ENCODE measurements around the gene TMEM131L.
"Not testable (repeated sequence)": the region's sequence is repeated elsewhere in the genome, so short reads cannot be mapped to it uniquely, and the experiment has no call there.

TMEM131L gene

GRCh38 chr4:153651587-153651986 is 185.4 kb downstream of the TMEM131L start:
- DNase-seq (ENCODE audit: low spot score): no peak

GRCh38 chr4:153652051-153652784 is 186.1 kb downstream of the TMEM131L start:
- DNase-seq (ENCODE audit: low spot score): no peak

- DNase-seq (ENCODE audit: low spot score): no peak
Measured at GRCh38 chr4:153655002-153655541, 188.9 kb downstream of the TMEM131L start.

DNA sequence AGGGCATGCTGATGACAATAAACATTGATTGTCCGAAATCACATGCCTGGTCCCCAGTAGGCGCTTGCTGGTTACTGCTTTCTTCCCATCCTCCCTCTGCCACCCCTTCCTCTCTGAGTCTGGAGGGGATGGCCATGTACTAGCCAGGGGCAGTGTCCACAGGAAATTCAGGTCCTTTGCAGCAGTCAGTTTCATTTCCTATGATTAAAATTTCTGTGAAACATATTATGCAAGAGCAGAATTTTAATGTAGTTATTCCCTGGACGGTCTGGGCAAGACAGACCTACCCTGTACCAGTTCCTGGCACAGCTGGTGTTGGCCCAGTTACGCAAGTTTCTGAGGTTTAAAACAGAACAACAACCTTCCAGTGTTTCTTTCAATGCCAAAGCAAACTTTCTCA is 189.8 kb downstream of the TMEM131L start:
- no peak for DNase-seq (ENCODE audit: low spot score)

DNA sequence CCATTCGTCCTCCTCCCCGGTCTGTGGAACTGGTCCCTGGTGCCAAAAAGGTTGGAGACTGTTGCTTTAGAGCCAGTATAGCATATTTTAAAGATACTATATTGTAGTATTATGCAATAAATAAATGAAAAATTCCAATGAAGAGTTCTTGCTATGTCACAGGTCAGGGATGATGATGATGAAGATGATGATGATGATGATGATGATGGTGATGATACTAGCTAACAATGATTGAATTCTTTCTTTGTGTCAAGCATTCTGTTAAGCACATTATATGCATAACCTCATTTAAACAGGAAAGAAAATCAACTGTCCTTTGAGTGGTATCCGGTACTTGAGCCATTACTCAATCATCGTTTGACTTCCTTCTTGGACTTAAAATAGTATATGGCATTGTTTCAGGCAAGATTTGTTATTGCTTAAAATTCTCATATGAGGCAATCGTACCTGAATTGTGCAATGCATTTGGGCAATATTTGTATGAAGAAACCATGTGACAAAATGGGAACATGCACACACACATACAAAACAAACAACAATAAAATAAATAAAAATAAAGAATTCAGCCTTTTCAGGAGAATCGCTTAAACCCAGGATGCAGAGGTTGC is 195.2 kb downstream of the TMEM131L start:
- DNase-seq (ENCODE audit: low spot score): no peak

- no peak for DNase-seq (ENCODE audit: low spot score)
Measured at GRCh38 chr4:153661908-153662307, 195.7 kb downstream of the TMEM131L start.

DNA sequence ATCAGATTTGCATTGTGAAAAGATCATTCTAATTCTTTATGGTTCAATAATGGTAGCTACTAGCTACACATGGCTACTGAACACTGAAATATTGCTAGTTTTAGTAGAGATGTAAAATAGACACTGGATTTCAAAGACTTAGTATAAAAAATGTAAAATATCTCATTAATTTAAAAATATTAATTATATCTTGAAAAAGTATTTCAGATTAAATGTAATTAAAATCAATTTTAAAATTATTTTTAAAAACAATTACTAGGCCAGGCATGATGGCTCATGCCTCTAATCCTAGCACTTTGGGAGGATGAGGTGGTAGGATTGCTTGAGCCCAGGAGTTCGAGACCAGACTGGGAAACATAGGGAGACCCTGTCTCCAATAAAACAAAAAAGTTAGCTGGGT is 197.5 kb downstream of the TMEM131L start:
- no peak for DNase-seq (ENCODE audit: low spot score)

GRCh38 chr4:153666505-153666904 is 200.3 kb downstream of the TMEM131L start:
- DNase-seq (ENCODE audit: low spot score): not testable (repeated sequence)

DNA sequence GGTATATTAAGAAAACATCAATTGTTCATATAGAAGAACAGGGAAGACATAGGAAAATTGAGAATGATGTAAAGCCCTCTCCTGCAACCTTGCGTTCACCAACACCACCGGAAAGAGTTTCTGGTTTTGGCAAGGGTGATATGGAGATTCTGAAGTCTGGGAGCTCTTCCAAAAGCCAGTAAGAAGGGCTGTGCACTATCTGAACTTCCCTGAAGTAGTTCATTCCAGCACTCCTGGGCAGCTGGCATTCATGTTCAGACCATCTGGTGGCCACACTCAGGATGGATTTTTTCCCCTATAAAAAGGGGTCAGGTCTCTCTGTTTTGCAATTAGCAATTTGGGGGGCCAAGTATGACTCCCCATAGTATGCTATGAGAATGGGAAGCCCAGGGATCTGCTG is 202.5 kb downstream of the TMEM131L start:
- no peak for DNase-seq (ENCODE audit: low spot score)

- no peak for DNase-seq (ENCODE audit: low spot score)
Measured at GRCh38 chr4:153669838-153670237, 203.7 kb downstream of the TMEM131L start.

DNA sequence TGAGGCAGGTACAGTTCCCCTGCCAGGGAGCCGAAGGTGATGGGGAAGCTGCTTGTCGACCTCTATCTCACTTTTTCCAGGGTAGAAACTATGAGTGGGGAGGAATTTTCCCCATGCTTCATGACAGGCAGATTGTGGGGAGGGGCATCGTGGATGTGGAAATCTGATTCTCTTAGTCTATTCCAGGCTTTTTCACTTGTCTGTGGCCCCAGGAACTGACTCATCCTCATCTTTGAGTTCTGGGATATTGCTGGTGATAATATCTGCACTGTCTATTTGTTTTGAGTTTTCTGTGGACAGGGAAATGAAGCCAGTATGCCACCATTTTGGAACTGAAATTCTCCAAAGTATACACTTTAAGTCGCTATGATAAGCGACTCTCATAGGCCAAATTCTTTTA is 210.3 kb downstream of the TMEM131L start:
- DNase-seq (ENCODE audit: low spot score): no peak

DNA sequence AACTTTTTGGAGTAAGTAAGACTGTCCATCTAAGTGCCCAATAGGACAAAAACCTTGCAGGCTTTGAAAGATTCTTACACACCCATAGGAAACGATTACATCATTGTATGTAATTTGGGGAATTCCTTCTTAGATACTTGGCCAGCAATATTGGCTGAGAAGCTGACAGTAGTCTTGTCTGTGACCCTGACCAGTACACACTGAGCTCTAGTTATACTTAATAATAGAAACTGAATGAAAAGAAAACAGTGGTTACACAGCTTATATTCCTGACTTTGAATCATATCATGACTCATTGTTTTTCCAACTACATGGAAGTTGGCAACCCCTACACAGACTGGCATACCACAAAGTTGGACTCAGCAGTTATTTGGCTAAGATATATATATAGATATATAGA is 210.8 kb downstream of the TMEM131L start:
- DNase-seq (ENCODE audit: low spot score): peak; percentile 39

GRCh38 chr4:153679486-153679885 is 213.3 kb downstream of the TMEM131L start:
- DNase-seq (ENCODE audit: low spot score): no peak

- no peak for DNase-seq (ENCODE audit: low spot score)
Measured at GRCh38 chr4:153683763-153684181, 217.6 kb downstream of the TMEM131L start.

GRCh38 chr4:153684182-153684970 is 218.2 kb downstream of the TMEM131L start, which contains the start of gene TLR2:
TLR2 (plus strand) TSS chr4:153684280; CDS start chr4:153702908, 18,628 bp downstream.
- peak; percentile 61 for DNase-seq (ENCODE audit: low spot score)

DNA sequence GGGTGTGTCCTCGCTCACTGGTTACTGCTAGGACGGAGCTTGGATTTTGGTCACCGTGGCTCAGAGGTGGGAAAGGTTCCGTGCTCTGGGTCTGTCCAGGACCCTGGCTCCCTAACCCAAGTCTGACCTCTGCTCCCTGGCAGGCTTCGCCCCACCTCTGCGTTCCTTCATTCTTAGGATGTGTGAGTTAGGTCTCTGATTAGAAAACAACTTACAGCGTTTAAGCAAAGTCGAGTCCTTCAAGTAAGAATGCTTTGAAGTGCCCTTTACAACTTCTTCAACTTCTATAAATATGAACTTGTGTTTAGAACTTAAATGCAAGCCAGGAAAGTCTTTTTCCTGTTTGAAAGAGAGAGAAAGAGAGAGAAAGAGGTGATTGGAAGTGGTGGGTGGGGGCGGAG is 218.8 kb downstream of the TMEM131L start:
- no peak for DNase-seq (ENCODE audit: low spot score)

Data from GM03348 (cell line).